ENCODE results near the gene DIS3L2. TPM values are rescaled to one million over a fixed set of nuclear protein-coding genes. Genes with fewer than 3 reads are reported as not detected.

DIS3L2 gene
- total RNA-seq, 4 donors from 2014 or later = 13.3 to 31.0 (median 23.6) TPM

- no peak for ATAC-seq
- Histone ChIP-seq H3K27me3 (no peaks in the 10 kb centered on the region), H3K9me3 (no peaks in the 10 kb centered on the region), H3K4me1 (peaks cover 0 to 16% (median 0%) of the 10 kb centered on the region in 3 donors), H3K4me3 (no peak overlapping the region), H3K36me3 (peaks cover 0 to 27% of the 10 kb centered on the region in 2 donors), H3K27ac (no peak overlapping the region)
- WGBS, 2 donors (ENCODE audit: low coverage in 1 of 2) = 100% methylated on average over 5 of the region's 6 CpGs; no CpG with 5 or more reads in 1 of the 2 donors
- TF ChIP-seq EP300 (IDR thresholded peaks at IDR 0.05) (no peak), POLR2AphosphoS5 (IDR thresholded peaks at IDR 0.05) (no peak), POLR2A (IDR thresholded peaks at IDR 0.05) (no peak), CTCF (IDR thresholded peaks at IDR 0.05) (no peak)
Measured at GRCh38 chr2:232210306-232210705, 248.8 kb downstream of the DIS3L2 start.

- Histone ChIP-seq H3K9me3 (no peaks in the 10 kb centered on the region), H3K27ac (no peak overlapping the region), H3K36me3 (peaks cover 0 to 32% of the 10 kb centered on the region in 2 donors), H3K4me1 (peaks cover 0 to 6% (median 0%) of the 10 kb centered on the region in 3 donors), H3K27me3 (no peaks in the 10 kb centered on the region), H3K4me3 (no peak overlapping the region)
- WGBS, 2 donors (ENCODE audit: low coverage in 1 of 2) = 90 to 96% methylated on average over 6 to 8 of the region's 8 CpGs
- ATAC-seq = no peak
- TF ChIP-seq POLR2A (IDR thresholded peaks at IDR 0.05) (no peak), POLR2AphosphoS5 (IDR thresholded peaks at IDR 0.05) (no peak), EP300 (IDR thresholded peaks at IDR 0.05) (no peak), CTCF (IDR thresholded peaks at IDR 0.05) (no peak)
Measured at GRCh38 chr2:232211743-232212686, 250.5 kb downstream of the DIS3L2 start.

GRCh38 chr2:232213176-232213575, 251.7 kb downstream of the DIS3L2 start:
- Histone ChIP-seq H3K36me3 (peaks cover 0 to 34% of the 10 kb centered on the region in 2 donors), H3K27me3 (no peaks in the 10 kb centered on the region), H3K4me3 (no peak overlapping the region), H3K9me3 (no peaks in the 10 kb centered on the region), H3K4me1 (no peaks in the 10 kb centered on the region), H3K27ac (no peak overlapping the region)
- TF ChIP-seq POLR2AphosphoS5 (IDR thresholded peaks at IDR 0.05) (no peak), POLR2A (IDR thresholded peaks at IDR 0.05) (no peak), CTCF (IDR thresholded peaks at IDR 0.05) (no peak), EP300 (IDR thresholded peaks at IDR 0.05) (no peak)
- no peak for ATAC-seq
- 70 to 100% methylated on average over 1 to 2 of the region's 2 CpGs for WGBS, 2 donors (ENCODE audit: low coverage in 1 of 2)

GRCh38 chr2:232214053-232214452, 252.5 kb downstream of the DIS3L2 start:
- WGBS, 2 donors (ENCODE audit: low coverage in 1 of 2) = 84 to 94% methylated on average over 4 to 5 of the region's 5 CpGs
- no peak for ATAC-seq
- Histone ChIP-seq H3K27ac (no peak overlapping the region), H3K4me3 (no peak overlapping the region), H3K36me3 (peaks cover 0 to 34% of the 10 kb centered on the region in 2 donors), H3K4me1 (peaks cover 0 to 4% (median 0%) of the 10 kb centered on the region in 3 donors), H3K27me3 (no peaks in the 10 kb centered on the region), H3K9me3 (no peaks in the 10 kb centered on the region)
- no peak for TF ChIP-seq POLR2AphosphoS5 (IDR thresholded peaks at IDR 0.05)
- no peak for TF ChIP-seq EP300 (IDR thresholded peaks at IDR 0.05)
- TF ChIP-seq POLR2A (IDR thresholded peaks at IDR 0.05) = no peak
- no peak for TF ChIP-seq CTCF (IDR thresholded peaks at IDR 0.05)
